Panc1 (cell line): Measurements from ENCODE around the gene CCDC60. TPM values are rescaled to one million over a fixed set of nuclear protein-coding genes. Genes with fewer than 3 reads are reported as not detected.

Experiments used
- ATAC-seq: fragments of 200-7000 bp; cut with Tn5 transposase; 2 replicates; pipeline ENCODE4 v1.9.1; 2020; ENCODE audit warnings: mild to moderate bottlenecking, moderate library complexity
- BruUV-seq: library from RNA; stranded (reverse); fragments of 400-500 nt; replicated peaks from 2 replicates; lab custom pipeline; 2021; lab: Mats Ljungman, UMichigan
- CTCF ChIA-PET: fragments of 300-600 bp; sonication (Branson Sonifier 250); formaldehyde crosslinking; loops from one replicate; lab custom pipeline; 2022; ENCODE audit warnings: antibody characterized with exemption; lab: Charles Lee
- POLR2A ChIA-PET: fragments of 300-600 bp; sonication (Branson Sonifier 250); formaldehyde crosslinking; loops from one replicate; lab custom pipeline; 2022; ENCODE audit warnings: antibody characterized with exemption; lab: Charles Lee
- DNase-seq: peaks from one replicate; pipeline ENCODE4 v3.0.0-alpha.2; 2010; ENCODE audit warnings: low read depth, low spot score
- H3K27ac ChIP-seq: 2 replicates; pipeline ENCODE4 v1.5.1; 2011; ENCODE audit warnings: mild to moderate bottlenecking, low read length, inconsistent platforms
- H3K27me3 ChIP-seq: fragments of 200-500 bp; sonication (Bioruptor generic); 2 replicates; pipeline ENCODE4 v1.6.0; 2014; ENCODE audit warnings: low read length, inconsistent platforms; ENCODE audit not compliant: control insufficient read depth, insufficient read depth
- H3K36me3 ChIP-seq: fragments of 200-500 bp; sonication (Bioruptor generic); 2 replicates; pipeline ENCODE4 v1.5.1; 2014; ENCODE audit warnings: inconsistent platforms, mild to moderate bottlenecking, low read length, moderate library complexity; ENCODE audit not compliant: control insufficient read depth, insufficient read depth
- H3K4me1 ChIP-seq: 2 replicates; pipeline ENCODE4 v1.5.1; 2011; ENCODE audit warnings: inconsistent platforms, mild to moderate bottlenecking, low read length, moderate library complexity; ENCODE audit not compliant: control insufficient read depth, insufficient read depth
- H3K4me3 ChIP-seq, 2 experiments: 2 replicates each; pipeline ENCODE4 v1.5.1; 2011 to 2012; ENCODE audit warnings: low read depth in 2 of 2, low read length in 2 of 2, mild to moderate bottlenecking in 2 of 2, inconsistent platforms in 1 of 2, moderate library complexity in 1 of 2
- H3K9me3 ChIP-seq: fragments of 200-500 bp; sonication (Bioruptor generic); 2 replicates; pipeline ENCODE4 v1.5.1; 2014; ENCODE audit warnings: low read depth, mild to moderate bottlenecking, inconsistent platforms, low read length, moderate library complexity; ENCODE audit not compliant: control insufficient read depth, insufficient read depth
- POLR2AphosphoS5 ChIP-seq: IDR thresholded peaks from 2 replicates; pipeline ENCODE4 v1.6.1; 2012; ENCODE audit warnings: mild to moderate bottlenecking, low read depth, low read length, moderate library complexity
- SIN3A ChIP-seq: IDR thresholded peaks from 2 replicates; pipeline ENCODE4 v1.6.1; 2012; ENCODE audit warnings: low read depth, mild to moderate bottlenecking, low read length, moderate library complexity, borderline replicate concordance; ENCODE audit not compliant: insufficient read depth
- TCF7L2 ChIP-seq: IDR thresholded peaks from 2 replicates; pipeline ENCODE4 v1.6.1; 2011; ENCODE audit warnings: mild to moderate bottlenecking, low read depth, low read length, inconsistent platforms
- in situ Hi-C: cut with HindIII; loops from 2 replicates; pipeline ENCODE4 v1.10.0; 2016; ENCODE audit warnings: low sequenced_read_pairs, low pct_unique_long_range_greater_than_20kb
- intact Hi-C: fragments of 100-400 bp; cut with micrococcal nuclease; formaldehyde crosslinking; loops from one replicate; pipeline ENCODE4 v1.10.0; 2022; ENCODE audit not compliant: unreplicated experiment
- total RNA-seq: library from RNA; stranded (reverse); gene quantifications from one replicate; pipeline ENCODE4 v1.2.1, GENCODE V29; 2021; ENCODE audit not compliant: unreplicated experiment
- TF ChIP-seq, protein P1 (sequence below), 2 experiments: IDR thresholded peaks; 2 replicates each; pipeline ENCODE4 v1.6.1; 2011 to 2012; ENCODE audit warnings: low read depth in 2 of 2, control low read depth in 1 of 2, low read length in 1 of 2, mild to moderate bottlenecking in 1 of 2, moderate library complexity in 1 of 2; ENCODE audit not compliant: insufficient read depth in 1 of 2
- TF ChIP-seq, protein P2 (sequence below): fragments of 450-650 bp; IDR thresholded peaks from 2 replicates; pipeline ENCODE4 v1.5.1; 2017; ENCODE audit warnings: mild to moderate bottlenecking

Gene CCDC60
- total RNA-seq, 1 experiment from 2014 or later, result not detected

- ATAC-seq (no peak), DNase-seq (no peak)
- TF ChIP-seq SIN3A (no peak), POLR2AphosphoS5 (no peak)
- TF ChIP-seq, protein P1, sequence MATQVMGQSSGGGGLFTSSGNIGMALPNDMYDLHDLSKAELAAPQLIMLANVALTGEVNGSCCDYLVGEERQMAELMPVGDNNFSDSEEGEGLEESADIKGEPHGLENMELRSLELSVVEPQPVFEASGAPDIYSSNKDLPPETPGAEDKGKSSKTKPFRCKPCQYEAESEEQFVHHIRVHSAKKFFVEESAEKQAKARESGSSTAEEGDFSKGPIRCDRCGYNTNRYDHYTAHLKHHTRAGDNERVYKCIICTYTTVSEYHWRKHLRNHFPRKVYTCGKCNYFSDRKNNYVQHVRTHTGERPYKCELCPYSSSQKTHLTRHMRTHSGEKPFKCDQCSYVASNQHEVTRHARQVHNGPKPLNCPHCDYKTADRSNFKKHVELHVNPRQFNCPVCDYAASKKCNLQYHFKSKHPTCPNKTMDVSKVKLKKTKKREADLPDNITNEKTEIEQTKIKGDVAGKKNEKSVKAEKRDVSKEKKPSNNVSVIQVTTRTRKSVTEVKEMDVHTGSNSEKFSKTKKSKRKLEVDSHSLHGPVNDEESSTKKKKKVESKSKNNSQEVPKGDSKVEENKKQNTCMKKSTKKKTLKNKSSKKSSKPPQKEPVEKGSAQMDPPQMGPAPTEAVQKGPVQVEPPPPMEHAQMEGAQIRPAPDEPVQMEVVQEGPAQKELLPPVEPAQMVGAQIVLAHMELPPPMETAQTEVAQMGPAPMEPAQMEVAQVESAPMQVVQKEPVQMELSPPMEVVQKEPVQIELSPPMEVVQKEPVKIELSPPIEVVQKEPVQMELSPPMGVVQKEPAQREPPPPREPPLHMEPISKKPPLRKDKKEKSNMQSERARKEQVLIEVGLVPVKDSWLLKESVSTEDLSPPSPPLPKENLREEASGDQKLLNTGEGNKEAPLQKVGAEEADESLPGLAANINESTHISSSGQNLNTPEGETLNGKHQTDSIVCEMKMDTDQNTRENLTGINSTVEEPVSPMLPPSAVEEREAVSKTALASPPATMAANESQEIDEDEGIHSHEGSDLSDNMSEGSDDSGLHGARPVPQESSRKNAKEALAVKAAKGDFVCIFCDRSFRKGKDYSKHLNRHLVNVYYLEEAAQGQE (IDR thresholded peaks at IDR 0.05; ENCODE audit: insufficient read depth in 1 of 2, low read depth in 2 of 2, low read length in 1 of 2), result no peak
- TF ChIP-seq, protein P2, sequence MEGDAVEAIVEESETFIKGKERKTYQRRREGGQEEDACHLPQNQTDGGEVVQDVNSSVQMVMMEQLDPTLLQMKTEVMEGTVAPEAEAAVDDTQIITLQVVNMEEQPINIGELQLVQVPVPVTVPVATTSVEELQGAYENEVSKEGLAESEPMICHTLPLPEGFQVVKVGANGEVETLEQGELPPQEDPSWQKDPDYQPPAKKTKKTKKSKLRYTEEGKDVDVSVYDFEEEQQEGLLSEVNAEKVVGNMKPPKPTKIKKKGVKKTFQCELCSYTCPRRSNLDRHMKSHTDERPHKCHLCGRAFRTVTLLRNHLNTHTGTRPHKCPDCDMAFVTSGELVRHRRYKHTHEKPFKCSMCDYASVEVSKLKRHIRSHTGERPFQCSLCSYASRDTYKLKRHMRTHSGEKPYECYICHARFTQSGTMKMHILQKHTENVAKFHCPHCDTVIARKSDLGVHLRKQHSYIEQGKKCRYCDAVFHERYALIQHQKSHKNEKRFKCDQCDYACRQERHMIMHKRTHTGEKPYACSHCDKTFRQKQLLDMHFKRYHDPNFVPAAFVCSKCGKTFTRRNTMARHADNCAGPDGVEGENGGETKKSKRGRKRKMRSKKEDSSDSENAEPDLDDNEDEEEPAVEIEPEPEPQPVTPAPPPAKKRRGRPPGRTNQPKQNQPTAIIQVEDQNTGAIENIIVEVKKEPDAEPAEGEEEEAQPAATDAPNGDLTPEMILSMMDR, result no peak
- Histone ChIP-seq H3K27me3 (peaks cover 8% of the 10 kb centered on the region), H3K9me3 (no peaks in the 10 kb centered on the region), H3K27ac (no peak overlapping the region), H3K36me3 (no peaks in the 10 kb centered on the region), H3K4me1 (no peaks in the 10 kb centered on the region), H3K4me3 (no peak overlapping the region)
- BruUV-seq, result no TSS peak
- ChIA-PET CTCF (interaction anchor here (0.6 to 0.7 kb wide), 3 partner anchors 15 to 427 kb away, joined by 3 to 5 read pairs (median 4); no protein-coding TSS in a partner anchor), POLR2A (no interaction called here)
- in situ Hi-C loops, result no loop called here
- intact Hi-C loops, result no loop called here
Measured at GRCh38 chr12:119406308-119406707, 71.8 kb downstream of the CCDC60 start.

DNA sequence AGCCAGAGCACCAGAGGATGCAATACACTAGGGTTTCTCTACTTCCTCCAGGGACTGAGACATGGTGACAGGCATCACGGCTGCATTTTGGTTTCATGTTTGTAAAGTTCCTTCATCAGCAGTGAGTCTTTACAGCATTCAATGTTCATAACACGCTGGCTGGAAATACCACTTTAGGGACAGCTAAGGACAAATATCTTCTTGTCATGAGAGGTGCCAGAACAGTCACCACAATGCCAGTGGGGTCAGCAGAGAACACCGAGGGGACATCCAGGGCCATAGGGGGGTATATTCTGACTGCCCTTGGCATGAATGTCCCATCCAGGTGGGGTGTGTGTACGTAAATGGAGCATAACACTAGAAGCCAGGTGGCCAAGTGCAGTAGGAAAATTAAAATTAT, 72.3 kb downstream of the CCDC60 start:
- no peak for DNase-seq
- no peaks in the 10 kb centered on the region for H3K36me3 ChIP-seq
- no peaks in the 10 kb centered on the region for H3K4me1 ChIP-seq
- ChIA-PET CTCF (no interaction called here), POLR2A (no interaction called here)
- no peak overlapping the region for H3K4me3 ChIP-seq
- ATAC-seq, result no peak
- no TSS peak for BruUV-seq
- in situ Hi-C loops (no loop called here), intact Hi-C loops (no loop called here)
- TF ChIP-seq, protein P1 (IDR thresholded peaks at IDR 0.05; ENCODE audit: insufficient read depth in 1 of 2, low read depth in 2 of 2, low read length in 1 of 2), result no peak
- TF ChIP-seq TCF7L2 (no peak), POLR2AphosphoS5 (no peak), SIN3A (no peak)
- TF ChIP-seq, protein P2, result no peak
- H3K27ac ChIP-seq, result no peak overlapping the region
- peaks cover 8% of the 10 kb centered on the region for H3K27me3 ChIP-seq
- H3K9me3 ChIP-seq, result no peaks in the 10 kb centered on the region
